ENCODE results near the gene FER.

The FER gene

DNA sequence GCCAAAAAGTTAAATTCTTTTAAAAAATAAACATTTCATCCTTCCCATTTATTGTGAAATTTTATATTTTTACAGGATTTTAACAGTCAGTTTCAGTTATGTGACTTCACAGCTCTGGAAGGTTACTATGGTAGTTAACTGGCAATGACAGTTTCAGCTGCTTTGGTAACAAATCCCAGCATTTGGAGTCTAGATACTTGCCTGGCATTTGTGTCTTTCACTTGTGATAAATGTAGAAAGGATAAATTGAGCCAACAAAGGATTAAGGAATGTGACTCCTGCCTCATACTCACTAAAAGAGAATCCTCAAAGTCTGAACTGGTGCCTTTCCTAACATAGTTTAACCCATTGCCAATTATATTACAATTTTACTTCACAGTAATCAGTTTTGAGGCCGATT, 315.5 kb downstream of the FER start:
- H3K9me2 ChIP-seq (replicated peaks; ENCODE audit: control insufficient read depth, low read length), result no peaks in the 10 kb centered on the region
- H3K9me3 ChIP-seq (ENCODE audit: control insufficient read depth, insufficient read depth, low read length), result no peaks in the 10 kb centered on the region
- no peak overlapping the region for H3K4me3 ChIP-seq (ENCODE audit: low read length)
- TF ChIP-seq, protein P1, sequence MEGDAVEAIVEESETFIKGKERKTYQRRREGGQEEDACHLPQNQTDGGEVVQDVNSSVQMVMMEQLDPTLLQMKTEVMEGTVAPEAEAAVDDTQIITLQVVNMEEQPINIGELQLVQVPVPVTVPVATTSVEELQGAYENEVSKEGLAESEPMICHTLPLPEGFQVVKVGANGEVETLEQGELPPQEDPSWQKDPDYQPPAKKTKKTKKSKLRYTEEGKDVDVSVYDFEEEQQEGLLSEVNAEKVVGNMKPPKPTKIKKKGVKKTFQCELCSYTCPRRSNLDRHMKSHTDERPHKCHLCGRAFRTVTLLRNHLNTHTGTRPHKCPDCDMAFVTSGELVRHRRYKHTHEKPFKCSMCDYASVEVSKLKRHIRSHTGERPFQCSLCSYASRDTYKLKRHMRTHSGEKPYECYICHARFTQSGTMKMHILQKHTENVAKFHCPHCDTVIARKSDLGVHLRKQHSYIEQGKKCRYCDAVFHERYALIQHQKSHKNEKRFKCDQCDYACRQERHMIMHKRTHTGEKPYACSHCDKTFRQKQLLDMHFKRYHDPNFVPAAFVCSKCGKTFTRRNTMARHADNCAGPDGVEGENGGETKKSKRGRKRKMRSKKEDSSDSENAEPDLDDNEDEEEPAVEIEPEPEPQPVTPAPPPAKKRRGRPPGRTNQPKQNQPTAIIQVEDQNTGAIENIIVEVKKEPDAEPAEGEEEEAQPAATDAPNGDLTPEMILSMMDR (IDR thresholded peaks at IDR 0.05; ENCODE audit: low read depth, low read length, poor library complexity, severe bottlenecking), result no peak
- TF ChIP-seq EZH2phosphoT487 (IDR thresholded peaks at IDR 0.05; ENCODE audit: borderline replicate concordance, low read length), result no peak
- H3K27me3 ChIP-seq (ENCODE audit: control insufficient read depth, low read length), result no peaks in the 10 kb centered on the region
- no peaks in the 10 kb centered on the region for H3K4me1 ChIP-seq (ENCODE audit: control insufficient read depth, low read length)
- H3K36me3 ChIP-seq (ENCODE audit: control insufficient read depth, low read length), result no peaks in the 10 kb centered on the region
- H3K27ac ChIP-seq (ENCODE audit: low read depth, low read length), result no peak overlapping the region
- H4K20me1 ChIP-seq (ENCODE audit: control insufficient read depth, insufficient read depth, low read depth, low read length), result no peaks in the 10 kb centered on the region
- no peaks in the 10 kb centered on the region for H3K79me2 ChIP-seq (ENCODE audit: control insufficient read depth, low read length)
- H3K4me2 ChIP-seq (ENCODE audit: low read length), result no peak overlapping the region
- no peaks in the 10 kb centered on the region for H3F3A ChIP-seq (ENCODE audit: control insufficient read depth, insufficient read depth)

DNA sequence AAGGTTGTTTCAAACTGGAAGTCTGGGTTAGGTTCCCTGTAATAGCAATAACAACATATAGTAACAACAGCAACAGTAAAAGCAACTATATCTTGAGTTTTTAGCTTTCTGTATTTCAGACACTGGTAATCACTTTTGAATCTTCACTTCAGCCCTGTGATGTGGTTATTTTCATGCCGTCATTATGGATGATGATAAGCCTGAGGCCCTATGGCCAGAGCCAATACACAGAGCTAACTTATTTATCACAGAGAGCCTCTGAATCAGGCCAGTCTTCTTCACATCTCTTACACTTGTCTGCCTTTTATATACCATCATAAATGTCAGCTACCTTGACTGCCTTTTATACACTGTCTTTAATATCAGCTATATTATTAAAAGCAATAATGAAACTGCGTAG, 329.0 kb downstream of the FER start:
- H3K9me2 ChIP-seq (replicated peaks; ENCODE audit: control insufficient read depth, low read length), result no peaks in the 10 kb centered on the region
- H3K9me3 ChIP-seq (ENCODE audit: control insufficient read depth, insufficient read depth, low read length), result no peaks in the 10 kb centered on the region
- H3K4me1 ChIP-seq (ENCODE audit: control insufficient read depth, low read length), result no peaks in the 10 kb centered on the region
- no peaks in the 10 kb centered on the region for H4K20me1 ChIP-seq (ENCODE audit: control insufficient read depth, insufficient read depth, low read depth, low read length)
- H3K4me3 ChIP-seq (ENCODE audit: low read length), result no peak overlapping the region
- H3K4me2 ChIP-seq (ENCODE audit: low read length), result no peak overlapping the region
- H3F3A ChIP-seq (ENCODE audit: control insufficient read depth, insufficient read depth), result no peaks in the 10 kb centered on the region
- H3K36me3 ChIP-seq (ENCODE audit: control insufficient read depth, low read length), result no peaks in the 10 kb centered on the region
- TF ChIP-seq, protein P1 (IDR thresholded peaks at IDR 0.05; ENCODE audit: low read depth, low read length, poor library complexity, severe bottlenecking), result no peak
- TF ChIP-seq EZH2phosphoT487 (IDR thresholded peaks at IDR 0.05; ENCODE audit: borderline replicate concordance, low read length), result no peak
- no peaks in the 10 kb centered on the region for H3K27me3 ChIP-seq (ENCODE audit: control insufficient read depth, low read length)
- H3K79me2 ChIP-seq (ENCODE audit: control insufficient read depth, low read length), result no peaks in the 10 kb centered on the region
- H3K27ac ChIP-seq (ENCODE audit: low read depth, low read length), result no peak overlapping the region

DNA sequence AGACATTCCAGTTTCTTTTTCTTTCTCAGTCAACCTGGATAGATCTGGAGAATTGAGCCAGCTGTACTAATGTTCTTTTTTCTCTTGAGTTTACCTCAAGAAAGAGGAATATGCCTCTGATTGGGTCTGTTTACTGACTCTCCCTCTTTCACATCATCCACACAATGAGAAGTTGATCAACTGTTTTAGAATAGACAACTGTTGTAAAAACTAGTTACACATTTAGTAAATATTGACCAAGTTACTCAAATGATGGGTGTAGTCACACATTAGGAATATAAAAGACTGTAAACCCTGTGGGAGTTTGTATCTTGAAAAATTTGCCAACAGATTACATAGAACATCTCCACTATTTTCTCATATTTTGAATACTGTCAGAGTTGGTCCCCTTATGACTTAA, 330.8 kb downstream of the FER start:
- Histone ChIP-seq H3K4me1 (ENCODE audit: control insufficient read depth, low read length) (no peaks in the 10 kb centered on the region), H3K4me3 (ENCODE audit: low read length) (no peak overlapping the region), H3K9me3 (ENCODE audit: control insufficient read depth, insufficient read depth, low read length) (no peaks in the 10 kb centered on the region), H3K9me2 (replicated peaks; ENCODE audit: control insufficient read depth, low read length) (no peaks in the 10 kb centered on the region), H3F3A (ENCODE audit: control insufficient read depth, insufficient read depth) (no peaks in the 10 kb centered on the region), H4K20me1 (ENCODE audit: control insufficient read depth, insufficient read depth, low read depth, low read length) (no peaks in the 10 kb centered on the region), H3K27ac (ENCODE audit: low read depth, low read length) (no peak overlapping the region), H3K36me3 (ENCODE audit: control insufficient read depth, low read length) (no peaks in the 10 kb centered on the region), H3K4me2 (ENCODE audit: low read length) (no peak overlapping the region), H3K27me3 (ENCODE audit: control insufficient read depth, low read length) (no peaks in the 10 kb centered on the region), H3K79me2 (ENCODE audit: control insufficient read depth, low read length) (no peaks in the 10 kb centered on the region)
- TF ChIP-seq, protein P1 (IDR thresholded peaks at IDR 0.05; ENCODE audit: low read depth, low read length, poor library complexity, severe bottlenecking), result no peak
- no peak for TF ChIP-seq EZH2phosphoT487 (IDR thresholded peaks at IDR 0.05; ENCODE audit: borderline replicate concordance, low read length)

DNA sequence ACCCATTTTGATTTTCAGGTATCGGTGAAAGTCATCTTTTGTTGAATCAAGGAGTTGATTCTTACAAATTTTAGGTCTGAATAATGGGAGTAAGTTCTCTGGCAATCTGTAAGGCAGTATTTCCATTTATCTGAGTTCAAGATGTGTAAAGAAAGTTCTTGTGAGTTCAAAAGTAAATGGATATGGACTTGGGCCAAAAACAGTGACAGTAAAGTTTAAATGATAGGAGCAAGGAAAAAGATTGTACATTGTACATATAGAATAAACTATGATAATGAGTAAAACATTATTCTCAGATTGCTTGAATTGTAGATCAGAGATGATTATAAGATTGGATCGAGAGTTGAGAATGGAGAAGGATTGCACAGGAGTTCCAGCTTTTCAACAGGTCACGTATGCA, 332.8 kb downstream of the FER start:
- Histone ChIP-seq H3K9me2 (replicated peaks; ENCODE audit: control insufficient read depth, low read length) (no peaks in the 10 kb centered on the region), H3K9me3 (ENCODE audit: control insufficient read depth, insufficient read depth, low read length) (no peaks in the 10 kb centered on the region), H3K36me3 (ENCODE audit: control insufficient read depth, low read length) (no peaks in the 10 kb centered on the region), H3K4me1 (ENCODE audit: control insufficient read depth, low read length) (no peaks in the 10 kb centered on the region), H3F3A (ENCODE audit: control insufficient read depth, insufficient read depth) (no peaks in the 10 kb centered on the region), H4K20me1 (ENCODE audit: control insufficient read depth, insufficient read depth, low read depth, low read length) (no peaks in the 10 kb centered on the region), H3K4me2 (ENCODE audit: low read length) (no peak overlapping the region), H3K79me2 (ENCODE audit: control insufficient read depth, low read length) (no peaks in the 10 kb centered on the region), H3K27ac (ENCODE audit: low read depth, low read length) (no peak overlapping the region), H3K4me3 (ENCODE audit: low read length) (no peak overlapping the region), H3K27me3 (ENCODE audit: control insufficient read depth, low read length) (no peaks in the 10 kb centered on the region)
- TF ChIP-seq EZH2phosphoT487 (IDR thresholded peaks at IDR 0.05; ENCODE audit: borderline replicate concordance, low read length), result no peak
- TF ChIP-seq, protein P1 (IDR thresholded peaks at IDR 0.05; ENCODE audit: low read depth, low read length, poor library complexity, severe bottlenecking), result no peak
